Melanocyte of skin (primary cell): ENCODE measurements around the gene APH1A. TPM values are rescaled to one million over a fixed set of nuclear protein-coding genes. Genes with fewer than 3 reads are reported as not detected.

Source experiments
- small RNA-seq, 2 donors: library from RNA; depleted of rRNA; stranded (forward); fragments of <200 nt; gene quantifications; one replicate each; pipeline ENCODE3, GENCODE V24; 2012
- total RNA-seq, 2 donors: library from RNA; depleted of rRNA; stranded (reverse); fragments of >200 nt; gene quantifications; 2 replicates each; pipeline ENCODE4 v1.2.3, GENCODE V29; 2012

APH1A gene
- 100 to 1,000 TPM; 102 to 139 TPM for total RNA-seq

DNA sequence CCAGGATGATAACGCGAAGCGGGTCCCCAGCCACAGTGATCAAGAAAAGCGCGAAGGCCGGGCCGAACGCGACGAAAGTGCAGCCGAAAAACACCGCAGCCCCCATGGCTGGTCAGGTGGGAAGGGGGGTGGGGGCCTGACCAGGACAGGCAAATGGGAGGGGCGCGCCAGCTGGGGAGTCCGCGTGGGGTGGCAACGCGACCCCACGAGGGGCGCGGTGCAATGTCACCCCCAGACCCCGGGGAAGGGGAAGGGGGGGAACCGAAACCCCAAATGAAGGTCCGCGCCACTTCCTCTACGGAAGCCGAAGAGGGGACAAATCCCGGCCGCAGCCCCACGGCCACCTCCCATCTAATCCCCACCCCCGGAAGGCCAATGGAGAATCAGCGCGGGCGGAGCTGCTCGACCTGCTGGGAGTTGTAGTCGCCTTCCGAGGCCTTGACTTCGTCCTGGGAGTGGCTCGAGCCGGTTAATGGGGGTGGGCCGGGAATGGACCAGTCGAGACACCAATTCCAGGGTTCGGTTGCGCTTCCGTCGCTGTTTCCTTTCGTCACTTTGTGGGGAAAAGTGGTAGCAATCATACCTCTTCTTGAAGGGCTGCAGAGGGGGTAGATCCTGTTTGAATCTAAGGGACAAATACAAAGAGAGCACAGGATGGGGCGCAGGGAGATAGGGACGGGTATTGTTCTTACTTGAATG is at the start of gene APH1A:
TSS of gene APH1A (minus strand) at position 312 of the 699 bp plus-strand sequence. CDS start at position 106, 206 bp downstream.

GRCh38 chr1:150293433-150294253 is 24.8 kb upstream of the APH1A start, which contains the start of gene MRPS21:
TSS of gene MRPS21 (plus strand) at chr1:150293861. CDS start at chr1:150294367, 506 bp downstream.

DNA sequence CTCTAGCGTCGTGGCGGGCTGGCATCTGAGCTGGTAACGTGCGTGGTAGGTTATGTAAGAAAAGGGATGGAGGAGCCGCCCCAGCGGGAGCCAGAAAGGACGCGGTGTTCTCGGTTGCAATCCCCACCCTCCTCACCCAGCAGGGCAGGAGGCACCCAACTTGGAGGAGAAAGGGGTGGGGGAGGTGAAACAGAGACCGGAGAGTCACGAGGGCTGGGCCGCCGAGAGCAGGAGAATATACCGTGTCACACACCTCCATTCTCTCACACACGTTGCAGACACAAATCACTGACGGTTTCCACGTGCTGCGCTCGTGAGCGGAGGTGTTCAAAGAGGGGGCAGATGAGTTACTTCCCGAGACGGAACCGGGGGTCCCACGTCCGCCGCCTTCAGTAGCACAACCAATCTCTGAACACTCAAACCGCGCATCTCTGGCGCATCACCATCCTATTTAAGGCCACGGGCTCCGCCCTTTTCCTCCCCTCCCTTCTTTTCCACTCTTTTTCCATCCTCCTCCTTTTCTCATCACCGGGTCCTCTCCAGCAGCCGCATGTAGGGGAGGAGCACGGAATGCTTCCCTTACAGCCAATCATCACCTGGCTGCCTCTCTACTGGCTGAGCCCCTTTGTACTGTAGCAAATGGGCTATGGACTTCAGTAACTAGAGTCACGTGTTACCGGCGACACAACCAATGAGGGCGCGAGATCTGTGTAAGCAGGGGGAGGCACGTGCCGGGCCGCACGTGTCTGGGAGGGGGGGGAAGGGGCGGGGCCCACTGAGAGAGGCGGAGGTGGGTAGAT is 13.1 kb upstream of the APH1A start, which contains the start of gene CIART:
TSS of gene CIART (plus strand) at position 797 of the 800 bp plus-strand sequence. CDS start 714 bp downstream, outside the sequence.

GRCh38 chr1:150257624-150258585 is 10.9 kb downstream of the APH1A start, which contains the start of gene CA14:
TSS of gene CA14 (plus strand) at chr1:150257774. CDS start at chr1:150258129, 355 bp downstream.

DNA sequence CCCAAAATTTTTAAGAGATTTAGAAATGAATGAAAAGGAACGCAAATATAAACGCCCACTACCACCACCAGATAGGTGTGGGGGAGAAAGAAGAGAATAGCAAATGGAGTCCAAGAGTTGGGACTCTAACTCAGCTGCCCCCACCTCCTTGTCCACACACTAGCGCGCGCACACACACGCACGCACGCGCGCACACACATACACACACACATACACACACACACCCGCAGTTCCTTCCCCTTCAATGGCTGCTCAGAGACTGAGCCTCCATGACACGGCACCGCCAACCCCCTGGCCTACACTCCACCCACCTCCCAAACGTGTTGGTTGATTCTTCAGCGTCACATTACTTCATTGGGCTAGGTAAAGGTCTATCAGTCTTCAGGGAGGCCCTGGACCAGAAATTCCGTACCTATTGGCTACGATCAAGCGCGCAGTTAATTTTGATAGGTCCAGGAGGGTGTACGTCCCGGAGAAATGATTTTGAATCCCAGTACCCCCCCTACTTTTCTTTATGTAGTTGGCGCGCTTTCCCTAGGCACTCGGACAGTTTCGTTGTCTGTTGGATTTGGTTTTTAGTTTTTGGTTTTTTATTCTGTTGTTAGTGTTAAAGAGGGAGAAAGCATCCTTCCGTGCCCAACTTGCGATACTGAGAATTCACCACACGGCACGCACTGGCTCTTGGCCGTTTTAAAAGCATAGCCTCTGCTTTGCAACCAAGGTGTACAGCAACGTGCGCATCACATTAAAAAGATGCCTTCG is 32.8 kb downstream of the APH1A start, which contains the start of gene ANP32E:
TSS of gene ANP32E (minus strand) at position 261 of the 762 bp plus-strand sequence. CDS start 326 bp downstream, outside the sequence.

Small RNAs within 50 kb of the gene (small RNA-seq; reads per million reads assigned to genes)
- gene RNU2-17P = 8.7 to 17.9 reads per million in 2 donors

Other genes with a start within 250 kb of the APH1A start
- 10 to 100 TPM; 41.0 to 43.0 TPM for gene VPS45, start 201.2 kb downstream of the APH1A start, total RNA-seq
- 10 to 100 TPM; 17.6 to 34.6 TPM for gene PLEKHO1, start 119.1 kb downstream of the APH1A start, total RNA-seq
- 10 to 100 TPM; 16.9 to 29.6 TPM for gene ANP32E, start 32.9 kb downstream of the APH1A start, total RNA-seq
- gene CA14, start 11.2 kb downstream of the APH1A start, total RNA-seq = 10 to 100 TPM; 66.6 to 77.8 TPM
- 1 to 10 TPM; 1.7 to 2.7 TPM for gene C1orf54, start 3.8 kb upstream of the APH1A start, total RNA-seq
- 1 to 10 TPM; 5.9 to 8.3 TPM for gene CIART, start 13.5 kb upstream of the APH1A start, total RNA-seq
- 10 to 100 TPM; 31.7 to 45.6 TPM for gene MRPS21, start 24.8 kb upstream of the APH1A start, total RNA-seq
- gene PRPF3, start 52.5 kb upstream of the APH1A start, total RNA-seq = 10 to 100 TPM; 31.7 to 52.6 TPM
- 10 to 100 TPM in 1 of 2 donors, 1 to 10 TPM in 1; 9.6 to 11.7 TPM for gene RPRD2, start 95.1 kb upstream of the APH1A start, total RNA-seq
- 10 to 100 TPM; 28.9 to 34.3 TPM for gene TARS2, start 218.4 kb upstream of the APH1A start, total RNA-seq
- 10 to 100 TPM; 53.9 to 61.9 TPM for gene ECM1, start 239.1 kb upstream of the APH1A start, total RNA-seq
- gene FALEC, start 246.7 kb upstream of the APH1A start, total RNA-seq = not detected